Right atrium auricular region (tissue), 2 donors: Measurements from ENCODE around the gene SYP. TPM values are rescaled to one million over a fixed set of nuclear protein-coding genes. Genes with fewer than 3 reads are reported as not detected.

ENCODE experiments used
- DNase-seq: peaks from one replicate; pipeline ENCODE4 v3.0.0-alpha.2; 2019; ENCODE audit warnings: low spot score
- H3K27ac ChIP-seq, 2 donors: fragments of 200-600 bp; sonication (generic); 1 replicate in 1 of 2; 2 replicates in 1 of 2; pipeline ENCODE4 v1.5.1; 2016 to 2019
- H3K27me3 ChIP-seq, 2 donors: fragments of 200-600 bp; sonication (generic); one replicate each; pipeline versions ENCODE4 v1.5.1 to v1.6.0; 2017 to 2019
- H3K36me3 ChIP-seq: fragments of 200-600 bp; sonication (generic); one replicate; pipeline ENCODE4 v1.5.1; 2016
- H3K4me1 ChIP-seq, 2 donors: fragments of 200-600 bp; sonication (generic); one replicate each; pipeline versions ENCODE4 v1.5.1 to v1.6.0; 2017 to 2019
- H3K4me3 ChIP-seq, 2 donors: fragments of 200-600 bp; sonication (generic); 1 replicate in 1 of 2; 2 replicates in 1 of 2; pipeline ENCODE4 v1.5.1; 2017 to 2019; ENCODE audit warnings: mild to moderate bottlenecking in 1 of 2, moderate library complexity in 1 of 2
- H3K9me3 ChIP-seq, 2 donors: fragments of 200-600 bp; sonication (generic); one replicate each; pipeline ENCODE4 v1.5.1; 2019
- CTCF ChIP-seq, 2 donors: fragments of 200-600 bp; sonication (generic); IDR thresholded peaks; one replicate each; pipeline ENCODE4 v1.5.1; 2019; ENCODE audit warnings: antibody characterized with exemption in 2 of 2
- total RNA-seq, 2 donors: library from RNA; depleted of rRNA; stranded (reverse); fragments of >200 nt; gene quantifications; one replicate each; pipeline ENCODE4 v1.1.0, GENCODE V29; 2016

SYP gene
- total RNA-seq, 2 donors from 2014 or later: 2.8 to 3.5 TPM

GRCh38 chrX:49204017-49204416, 4.0 kb upstream of the SYP start:
- no peaks in the 10 kb centered on the region for H3K9me3 ChIP-seq
- H3K4me3 ChIP-seq: no peak overlapping the region
- DNase-seq: no peak
- no peaks in the 10 kb centered on the region for H3K36me3 ChIP-seq
- H3K4me1 ChIP-seq: no peaks in the 10 kb centered on the region
- no peaks in the 10 kb centered on the region for H3K27me3 ChIP-seq
- peak overlapping the region; percentile 46 to 75 for H3K27ac ChIP-seq
- TF ChIP-seq CTCF (IDR thresholded peaks at IDR 0.05): no peak

- Histone ChIP-seq H3K4me3 (no peak overlapping the region), H3K27ac (peak overlapping the region; percentile 46 to 75), H3K9me3 (no peaks in the 10 kb centered on the region), H3K36me3 (no peaks in the 10 kb centered on the region), H3K4me1 (no peaks in the 10 kb centered on the region), H3K27me3 (no peaks in the 10 kb centered on the region)
- no peak for DNase-seq
- no peak for TF ChIP-seq CTCF (IDR thresholded peaks at IDR 0.05)
These were observed 3.5 kb upstream of the SYP start for GRCh38 chrX:49203536-49203935.

- H3K9me3 ChIP-seq: no peaks in the 10 kb centered on the region
- no peak for DNase-seq
- no peak for TF ChIP-seq CTCF (IDR thresholded peaks at IDR 0.05)
- no peak overlapping the region for H3K4me3 ChIP-seq
- no peak overlapping the region for H3K27ac ChIP-seq
- no peaks in the 10 kb centered on the region for H3K36me3 ChIP-seq
- H3K4me1 ChIP-seq: no peaks in the 10 kb centered on the region
- no peaks in the 10 kb centered on the region for H3K27me3 ChIP-seq
These were observed 2.0 kb upstream of the SYP start for GRCh38 chrX:49202022-49202421.

- Histone ChIP-seq H3K27me3 (no peaks in the 10 kb centered on the region), H3K36me3 (no peaks in the 10 kb centered on the region), H3K4me3 (no peak overlapping the region), H3K27ac (no peak overlapping the region), H3K9me3 (no peaks in the 10 kb centered on the region), H3K4me1 (no peaks in the 10 kb centered on the region)
- DNase-seq: no peak
- no peak for TF ChIP-seq CTCF (IDR thresholded peaks at IDR 0.05)
These were observed 738 bp downstream of the SYP start for GRCh38 chrX:49199315-49199595.

- Histone ChIP-seq H3K4me3 (no peak overlapping the region), H3K4me1 (no peaks in the 10 kb centered on the region), H3K27ac (no peak overlapping the region), H3K36me3 (no peaks in the 10 kb centered on the region), H3K27me3 (no peaks in the 10 kb centered on the region), H3K9me3 (no peaks in the 10 kb centered on the region)
- TF ChIP-seq CTCF (IDR thresholded peaks at IDR 0.05): no peak
- DNase-seq: no peak
These were observed 1.3 kb downstream of the SYP start for GRCh38 chrX:49198540-49199314.

GRCh38 chrX:49197543-49198087, 2.4 kb downstream of the SYP start:
- DNase-seq: no peak
- Histone ChIP-seq H3K9me3 (no peaks in the 10 kb centered on the region), H3K4me3 (no peak overlapping the region), H3K36me3 (no peaks in the 10 kb centered on the region), H3K4me1 (no peaks in the 10 kb centered on the region), H3K27ac (no peak overlapping the region), H3K27me3 (no peaks in the 10 kb centered on the region)
- no peak for TF ChIP-seq CTCF (IDR thresholded peaks at IDR 0.05)
